Omental fat pad (tissue), 4 donors: ENCODE results near the gene ACP2. TPM values are rescaled to one million over a fixed set of nuclear protein-coding genes. Genes with fewer than 3 reads are reported as not detected.
"Not testable (repeated sequence)": the region's sequence is repeated elsewhere in the genome, so short reads cannot be mapped to it uniquely, and the experiment has no call there.

Source experiments
- ATAC-seq: fragments of 150-250 bp; one replicate; pipeline ENCODE4 v1.9.1; 2016; ENCODE audit warnings: mild to moderate bottlenecking, moderate library complexity; ENCODE audit not compliant: low FRiP score
- DNase-seq: peaks from one replicate; pipeline ENCODE4 v3.0.0-alpha.2; 2019; ENCODE audit warnings: low spot score
- CTCF ChIP-seq, 3 donors: fragments of 450-650 bp; IDR thresholded peaks; one replicate each; pipeline ENCODE4 v1.5.1; 2016 to 2017; ENCODE audit warnings: antibody characterized with exemption in 3 of 3, mild to moderate bottlenecking in 3 of 3, moderate library complexity in 2 of 3
- total RNA-seq, 4 donors: library from RNA; depleted of rRNA; stranded (reverse); fragments of >200 nt; gene quantifications; one replicate each; pipeline ENCODE4 v1.1.0, GENCODE V29; 2016

Gene ACP2
- total RNA-seq, 4 donors from 2014 or later = 44.1 to 70.2 (median 55.4) TPM

- DNase-seq (no peak), ATAC-seq (no peak)
- no peak for TF ChIP-seq CTCF (IDR thresholded peaks at IDR 0.05)
Measured at GRCh38 chr11:47208628-47209027, 40.0 kb downstream of the ACP2 start.

GRCh38 chr11:47208008-47208552, 40.5 kb downstream of the ACP2 start:
- not testable (repeated sequence) for DNase-seq, ATAC-seq

- no peak for ATAC-seq
- DNase-seq = no peak
- TF ChIP-seq CTCF (IDR thresholded peaks at IDR 0.05) = no peak
Measured at GRCh38 chr11:47207459-47207858, 41.2 kb downstream of the ACP2 start.

GRCh38 chr11:47206577-47206976, 42.0 kb downstream of the ACP2 start:
- DNase-seq = not testable (repeated sequence)

GRCh38 chr11:47204637-47204989, 44.0 kb downstream of the ACP2 start:
- ATAC-seq = peak; percentile 60
- TF ChIP-seq CTCF (IDR thresholded peaks at IDR 0.05) = no peak

More at GRCh38 chr11:47206577-47206976, 42.0 kb downstream of the ACP2 start:
- ATAC-seq = not testable (repeated sequence)

GRCh38 chr11:47202576-47202975, 46.0 kb downstream of the ACP2 start:
- no peak for ATAC-seq
- no peak for TF ChIP-seq CTCF (IDR thresholded peaks at IDR 0.05)
- DNase-seq = no peak

More at GRCh38 chr11:47204637-47204989, 44.0 kb downstream of the ACP2 start:
- DNase-seq = no peak

- DNase-seq = no peak
Measured at GRCh38 chr11:47201015-47201414, 47.6 kb downstream of the ACP2 start.

GRCh38 chr11:47198161-47198560, 50.5 kb downstream of the ACP2 start:
- not testable (repeated sequence) for ATAC-seq, DNase-seq

More at GRCh38 chr11:47201015-47201414, 47.6 kb downstream of the ACP2 start:
- ATAC-seq = no peak
- no peak for TF ChIP-seq CTCF (IDR thresholded peaks at IDR 0.05)

- DNase-seq (no peak), ATAC-seq (no peak)
- TF ChIP-seq CTCF (IDR thresholded peaks at IDR 0.05) = no peak
Measured at GRCh38 chr11:47192111-47192510, 56.5 kb downstream of the ACP2 start.

GRCh38 chr11:47191137-47191536, 57.5 kb downstream of the ACP2 start:
- ATAC-seq = not testable (repeated sequence)

More at GRCh38 chr11:47191137-47191536, 57.5 kb downstream of the ACP2 start:
- not testable (repeated sequence) for DNase-seq
